NCI-H2227 (cell line): Measurements from ENCODE around the gene IGFL2.
"Not testable (repeated sequence)": the region's sequence is repeated elsewhere in the genome, so short reads cannot be mapped to it uniquely, and the experiment has no call there.

Source experiments
- DNase-seq: peaks from one replicate; lab custom pipeline; 2025; ENCODE audit not compliant: unreplicated experiment; lab: John Stamatoyannopoulos, UW

The IGFL2 gene

DNA sequence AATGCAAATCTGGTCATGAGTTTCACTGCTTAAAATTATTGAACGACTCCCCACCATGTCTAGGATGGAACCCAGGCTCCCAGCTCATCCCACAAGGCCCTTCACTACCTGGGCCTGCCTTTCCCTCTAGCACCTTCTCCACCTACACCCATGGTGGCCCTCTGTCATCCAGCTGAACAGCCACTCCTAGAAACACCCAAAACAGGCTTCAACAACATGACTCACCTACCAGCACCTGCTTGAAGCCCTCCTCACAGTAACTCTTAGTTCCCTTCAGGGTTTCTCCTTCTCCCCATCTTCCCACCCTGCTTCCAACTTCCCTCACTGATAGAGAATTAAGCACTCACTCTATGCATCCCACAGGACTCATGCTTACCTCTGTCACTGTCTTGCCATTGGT, 6.6 kb upstream of the IGFL2 start:
- DNase-seq = no peak

DNA sequence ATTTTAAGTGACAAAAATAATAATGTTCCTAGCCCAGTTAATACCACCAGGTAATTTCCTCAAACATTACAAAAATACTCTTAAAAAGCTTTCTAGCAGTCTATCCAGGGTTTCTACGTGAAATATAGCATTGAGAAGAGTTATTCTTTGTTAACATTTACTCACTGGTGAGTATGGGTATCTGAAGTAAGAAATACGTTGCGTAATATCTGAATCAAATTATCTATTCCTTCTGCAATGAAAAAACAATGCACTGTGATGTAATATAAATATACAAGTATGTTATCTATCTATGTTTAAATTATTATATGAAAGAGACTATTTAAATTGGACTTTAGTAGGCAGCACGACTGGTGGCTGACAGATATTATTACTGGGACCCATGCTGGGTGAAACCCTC, 5.7 kb upstream of the IGFL2 start:
- no peak for DNase-seq

DNA sequence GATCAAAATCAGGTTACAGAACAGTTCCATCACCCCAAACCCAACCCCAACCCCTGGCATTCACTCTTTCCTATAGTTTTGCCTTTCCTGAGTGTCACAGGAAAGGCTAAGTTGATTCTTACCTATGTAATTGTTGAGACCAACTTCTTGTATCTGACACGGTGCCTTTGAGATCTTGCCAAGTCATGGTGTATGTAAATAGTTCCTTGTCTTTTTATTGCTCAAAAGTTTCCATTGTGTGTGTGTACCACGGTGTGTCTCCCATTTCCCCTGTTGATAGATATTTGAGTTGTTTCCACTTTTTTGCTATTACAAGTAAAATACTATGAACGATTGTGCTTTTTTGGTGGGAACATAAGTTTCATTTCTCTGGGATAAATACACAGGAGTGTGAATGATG, 3.3 kb upstream of the IGFL2 start:
- DNase-seq = no peak

DNA sequence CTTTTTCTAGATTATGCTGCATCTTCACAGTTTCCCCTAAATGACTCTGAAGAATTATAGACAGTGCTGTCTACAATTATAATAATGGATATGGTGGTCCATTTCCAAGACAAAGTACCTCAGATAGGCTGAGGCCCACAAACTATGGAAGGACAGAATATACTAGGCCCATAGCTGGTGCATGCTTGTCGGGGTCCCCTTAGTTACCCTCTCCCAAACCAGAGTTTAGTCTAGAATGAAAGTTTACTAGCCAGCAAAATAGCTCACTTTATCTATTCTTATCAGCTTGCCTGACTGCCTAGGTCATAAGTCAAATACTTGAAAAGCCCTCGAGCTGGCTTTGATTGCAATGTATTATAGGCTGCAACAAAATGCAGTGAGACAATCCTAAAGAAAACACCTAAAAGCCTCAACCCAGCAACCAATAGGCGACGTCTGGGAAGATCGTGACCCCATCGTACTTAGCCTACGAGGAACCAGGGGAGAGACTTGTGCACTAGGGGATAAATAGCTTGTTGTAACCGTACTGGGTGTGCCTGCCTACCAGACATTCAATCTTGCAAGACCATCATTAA, 785 bp upstream of the IGFL2 start:
- no peak for DNase-seq

DNA sequence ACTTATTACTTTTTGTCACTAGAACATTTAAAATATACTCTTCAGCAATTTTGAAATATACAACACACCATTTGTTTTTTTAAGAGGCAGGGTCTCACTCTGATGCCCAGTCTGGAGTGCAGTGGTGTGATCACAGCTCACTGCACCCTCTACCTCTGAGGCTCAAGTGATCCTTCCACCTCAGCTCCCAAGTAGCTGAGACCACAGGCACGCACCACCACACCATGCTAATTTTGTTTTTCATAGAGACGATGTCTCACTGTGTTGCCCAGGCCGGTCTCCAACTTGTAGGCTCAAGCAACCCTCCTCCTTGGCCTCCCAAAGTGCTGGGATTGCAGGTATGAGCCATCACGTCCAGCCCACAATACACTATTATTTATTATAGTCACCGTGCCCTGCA, 2.6 kb downstream of the IGFL2 start:
- DNase-seq = no peak

DNA sequence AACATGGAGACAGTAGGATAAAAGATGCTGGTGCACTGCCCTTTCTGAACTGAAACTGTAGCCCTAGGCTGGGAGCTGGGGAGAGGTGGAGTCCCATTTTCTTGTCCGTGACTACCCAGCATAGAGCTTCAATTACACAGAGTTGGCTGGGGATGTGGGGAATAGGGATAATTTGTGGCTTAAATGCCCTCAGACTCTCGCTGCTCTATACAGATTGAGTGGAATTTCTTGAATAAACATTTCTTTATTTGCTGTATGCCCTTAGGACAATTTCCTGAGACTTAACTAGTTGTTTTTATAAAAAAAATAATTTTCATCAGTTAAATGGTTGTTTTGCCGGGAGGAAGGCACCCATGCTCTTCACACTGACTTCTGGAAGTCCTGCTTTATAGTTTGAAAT, 7.2 kb downstream of the IGFL2 start:
- no peak for DNase-seq

DNA sequence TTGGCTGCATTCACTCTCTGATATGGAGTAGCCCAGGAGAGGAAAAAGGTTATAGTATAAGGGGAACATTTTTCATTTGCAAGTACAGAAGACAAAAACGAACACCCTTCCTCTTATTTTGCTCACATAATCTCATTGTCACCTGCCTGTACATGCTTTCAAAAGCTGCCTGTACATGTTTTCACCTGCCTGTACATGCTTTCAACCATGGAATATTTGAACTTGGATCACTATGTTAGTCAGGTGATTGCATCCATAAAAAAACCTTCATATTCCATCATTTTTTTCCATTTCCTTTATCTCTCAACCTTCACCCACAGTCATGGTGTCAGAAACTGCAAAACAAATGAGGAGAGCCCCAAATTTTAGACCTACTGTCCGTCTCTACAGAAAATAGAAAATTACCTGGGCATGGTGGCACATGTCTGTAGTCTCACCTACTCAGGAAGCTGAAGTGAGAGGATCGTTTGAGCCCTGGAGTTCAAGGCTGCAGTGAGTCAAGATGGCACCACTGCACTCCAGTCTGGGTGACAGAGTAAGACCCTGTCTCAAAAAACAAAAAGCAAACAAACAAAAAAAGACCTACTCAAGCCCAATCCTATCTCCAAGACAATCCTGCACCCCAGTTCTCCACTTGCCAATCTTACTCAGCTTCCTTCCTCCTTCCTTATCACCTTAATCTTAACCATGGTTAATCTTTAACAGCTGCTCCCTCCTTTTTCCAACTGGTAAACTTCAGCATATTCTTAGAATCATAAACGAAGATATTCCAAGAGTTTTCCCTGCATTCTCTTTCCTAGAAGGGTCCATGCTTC, 11.6 kb downstream of the IGFL2 start:
- DNase-seq = no peak

DNA sequence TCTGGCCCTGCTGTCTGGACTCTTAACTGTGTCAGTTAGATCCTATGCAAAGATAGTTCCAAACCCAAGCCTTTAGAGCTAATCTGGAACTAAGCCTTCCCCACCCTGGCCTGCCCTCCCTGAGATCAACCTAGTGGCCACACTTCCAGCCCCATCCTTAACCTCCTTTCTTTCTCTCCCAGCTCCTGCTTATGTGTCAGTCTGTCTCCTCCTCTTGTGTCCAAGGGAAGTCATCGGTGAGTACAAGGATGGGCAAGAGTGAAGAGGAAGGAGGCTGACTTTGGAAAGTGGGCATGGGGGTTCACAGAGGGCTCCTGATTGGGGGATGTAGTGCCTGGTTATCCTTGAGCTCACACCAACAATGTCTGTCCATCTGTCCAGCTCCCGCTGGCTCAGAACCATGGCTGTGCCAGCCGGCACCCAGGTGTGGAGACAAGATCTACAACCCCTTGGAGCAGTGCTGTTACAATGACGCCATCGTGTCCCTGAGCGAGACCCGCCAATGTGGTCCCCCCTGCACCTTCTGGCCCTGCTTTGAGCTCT, 12.3 kb downstream of the IGFL2 start:
- DNase-seq = no peak

DNA sequence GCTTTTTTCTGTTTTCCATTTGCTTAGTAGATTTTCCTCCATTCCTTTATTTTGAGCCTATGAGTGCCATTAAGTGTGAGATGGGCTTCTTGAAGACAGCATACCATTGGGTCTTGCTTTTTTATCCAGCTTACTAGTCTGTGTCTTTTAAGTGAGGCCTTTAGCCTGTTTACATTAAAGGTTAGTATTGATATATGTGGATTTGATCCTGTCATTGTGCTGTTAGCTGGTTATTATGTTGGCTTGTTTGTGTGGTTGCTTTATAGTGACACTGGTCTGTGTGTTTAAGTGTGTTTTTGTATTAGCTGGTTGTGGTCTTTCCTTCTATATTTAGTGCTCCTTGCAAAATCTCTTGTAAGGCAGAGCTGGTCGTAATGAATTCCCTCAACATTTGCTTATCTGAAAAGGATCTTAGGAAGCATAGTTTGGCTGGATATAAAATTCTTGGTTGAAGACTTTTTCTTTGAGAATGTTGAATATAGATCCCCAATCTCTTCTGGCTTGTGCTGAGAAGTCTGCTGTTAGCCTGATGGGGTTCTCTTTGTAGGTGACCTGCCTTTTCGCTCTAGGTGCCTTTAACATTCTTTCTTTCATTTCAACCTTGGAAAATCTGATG, 13.7 kb downstream of the IGFL2 start:
- DNase-seq = not testable (repeated sequence)

DNA sequence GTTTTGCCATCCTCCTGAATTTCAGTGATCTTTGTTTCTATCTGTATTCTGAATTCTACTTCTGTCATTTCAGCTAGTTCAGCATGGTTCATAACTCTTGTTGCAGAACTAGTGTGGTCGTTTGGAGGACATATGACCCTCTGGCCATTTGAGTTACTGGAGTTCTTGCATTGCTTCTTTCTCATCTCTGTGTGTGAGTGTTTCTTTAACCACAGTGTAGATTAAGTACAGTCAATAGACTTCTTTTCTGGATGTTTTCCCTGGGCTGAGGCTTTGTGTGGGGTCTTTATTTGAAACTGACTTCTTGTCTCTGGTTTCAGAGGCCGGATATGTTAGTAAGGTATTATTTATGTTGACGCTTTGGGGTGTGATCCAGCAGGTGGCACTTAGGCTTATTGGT, 14.7 kb downstream of the IGFL2 start:
- no peak for DNase-seq

DNA sequence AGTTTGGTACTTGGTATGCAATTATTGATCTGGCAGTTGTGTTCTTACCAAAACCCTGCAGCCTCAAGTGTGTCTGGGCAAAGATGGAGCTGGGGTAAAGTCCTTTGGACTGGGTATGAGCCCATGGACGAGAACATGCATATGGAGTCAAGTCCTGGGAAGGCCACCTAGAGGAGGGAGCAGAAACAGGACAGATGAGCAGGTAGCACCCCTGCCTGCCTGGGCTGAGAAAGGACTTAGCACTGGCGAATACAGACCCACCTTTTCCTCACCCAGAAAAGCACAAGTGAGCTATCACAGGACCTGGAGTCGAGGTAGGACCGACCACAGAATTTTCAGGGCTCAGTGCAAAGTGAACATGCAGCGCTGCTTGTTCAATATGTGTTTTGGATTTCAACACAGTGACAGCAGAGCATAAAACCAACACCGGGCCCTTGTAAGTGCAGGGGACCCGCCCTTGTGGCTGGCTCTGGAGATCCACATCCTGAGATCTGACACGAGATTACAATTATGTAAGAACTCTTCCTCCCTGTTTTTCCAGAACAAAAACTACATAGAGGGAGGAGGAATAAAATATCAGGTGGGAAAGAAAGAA, 25.9 kb downstream of the IGFL2 start:
- DNase-seq = no peak

DNA sequence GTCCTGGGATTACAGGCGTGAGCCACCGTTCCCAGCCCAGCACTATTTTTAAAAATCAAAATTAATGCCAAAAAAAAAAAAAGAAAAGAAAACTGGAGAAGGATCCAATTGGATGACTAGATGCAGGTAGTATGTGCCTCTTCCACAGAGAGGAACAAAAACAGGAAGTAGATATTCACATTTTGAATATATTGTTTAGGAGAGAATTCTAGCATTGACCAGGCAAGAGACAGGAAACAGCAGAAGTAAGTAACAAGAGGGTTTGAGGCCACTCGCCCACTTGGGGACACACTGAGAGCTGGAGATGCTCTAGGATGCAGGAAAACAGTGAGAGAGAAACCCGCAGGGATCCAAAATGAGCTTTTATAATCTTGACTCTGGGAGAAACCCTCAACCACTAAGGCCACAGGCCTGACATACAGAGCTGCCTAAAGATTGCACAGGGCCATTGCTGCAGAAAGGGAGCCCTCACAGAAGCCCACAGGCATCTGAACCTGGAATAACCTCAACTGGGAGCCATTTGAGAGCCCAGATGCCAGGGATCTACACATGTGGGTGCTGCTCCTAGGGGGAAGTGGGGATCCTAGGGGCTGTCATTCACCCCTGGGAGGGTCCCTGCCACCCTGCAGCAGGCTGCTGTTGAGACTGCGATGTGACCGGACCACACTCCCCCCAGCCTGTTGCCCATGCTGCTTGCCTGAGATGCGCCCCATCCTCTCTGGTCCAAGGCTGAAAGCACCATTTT, 28.2 kb downstream of the IGFL2 start:
- DNase-seq = no peak

DNA sequence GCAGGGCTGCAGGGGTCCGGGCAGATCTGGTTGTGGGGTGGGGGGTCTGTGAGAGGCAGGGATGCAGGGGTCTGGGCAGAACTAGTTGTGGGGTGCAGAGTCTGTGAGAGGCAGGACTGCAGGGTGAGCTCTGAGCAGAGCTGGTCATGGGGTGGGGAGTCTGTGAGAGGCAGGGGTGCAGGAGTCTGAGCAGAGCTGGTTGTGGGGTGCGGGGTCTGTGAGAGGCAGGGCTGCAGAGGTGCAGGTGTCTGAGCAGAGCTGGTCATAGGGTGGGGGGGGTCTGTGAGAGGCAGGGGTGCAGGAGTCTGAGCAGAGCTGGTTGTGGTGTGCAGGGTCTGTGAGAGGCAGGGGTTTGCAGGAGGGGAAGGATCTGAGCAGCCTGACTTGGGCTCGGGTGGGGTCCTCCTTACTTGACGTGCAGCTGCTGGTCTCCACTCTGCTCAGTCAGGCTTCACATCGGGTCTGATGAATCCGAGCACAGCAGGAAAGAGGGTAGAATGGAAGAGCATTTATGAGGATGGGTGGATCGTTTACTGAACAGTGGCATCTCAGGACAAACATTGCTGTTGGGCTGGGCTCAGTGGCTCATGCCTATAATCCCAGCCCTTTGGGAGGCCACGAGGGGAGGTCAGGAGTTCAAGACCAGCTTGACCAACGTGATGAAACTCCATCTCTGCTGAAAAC, 31.2 kb downstream of the IGFL2 start:
- DNase-seq = no peak

DNA sequence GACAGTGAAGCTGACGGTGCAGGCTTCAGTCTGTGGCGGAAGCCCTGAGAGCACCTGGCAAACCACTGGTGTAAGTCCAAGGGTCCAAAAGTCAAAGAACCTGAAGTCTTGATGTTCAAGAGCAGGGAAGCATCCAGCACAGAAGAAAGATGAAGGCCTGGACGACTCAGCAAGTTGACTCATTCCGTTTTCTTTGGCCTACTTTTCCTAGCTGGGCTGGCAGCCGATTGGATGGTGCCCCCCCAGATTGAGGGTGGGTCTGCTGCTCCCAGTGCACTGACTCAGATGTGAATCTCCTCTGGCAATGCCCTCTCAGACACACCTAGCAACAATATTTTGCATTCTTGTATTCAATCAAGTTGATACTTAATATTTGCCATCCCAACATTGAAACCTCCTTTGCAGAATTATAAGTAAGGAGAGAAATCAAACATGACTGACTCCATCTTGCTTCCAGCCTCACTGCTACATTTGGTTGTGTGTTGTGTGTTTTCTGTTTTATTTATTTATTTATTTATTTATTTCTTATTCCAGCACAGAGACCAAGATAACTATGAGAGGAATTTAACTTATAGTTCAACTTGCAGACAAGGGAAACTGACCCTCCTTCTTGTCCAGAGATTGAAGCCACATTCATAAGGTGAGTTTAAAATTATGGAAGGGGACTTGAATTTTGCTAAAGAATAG, 32.8 kb downstream of the IGFL2 start:
- DNase-seq = no peak

DNA sequence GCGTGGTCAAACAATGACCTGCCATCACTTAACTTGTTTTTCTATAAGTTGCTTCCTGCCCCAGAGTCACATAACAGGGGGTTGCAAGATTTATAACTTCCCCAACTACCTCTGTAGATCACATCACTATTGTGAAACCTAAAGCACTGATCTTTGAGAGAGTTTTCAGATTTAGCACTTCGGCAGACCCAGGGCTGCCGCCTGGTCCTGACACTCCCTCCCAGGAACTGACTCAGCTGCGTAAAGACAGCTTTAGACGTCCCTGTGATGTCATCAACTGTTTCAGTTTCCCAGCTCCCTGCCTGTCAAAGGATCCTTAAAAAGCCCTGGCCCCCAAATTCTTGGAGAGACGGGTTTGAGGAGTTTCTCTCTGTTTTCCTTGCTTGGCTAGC, 33.3 kb downstream of the IGFL2 start:
- DNase-seq = no peak

DNA sequence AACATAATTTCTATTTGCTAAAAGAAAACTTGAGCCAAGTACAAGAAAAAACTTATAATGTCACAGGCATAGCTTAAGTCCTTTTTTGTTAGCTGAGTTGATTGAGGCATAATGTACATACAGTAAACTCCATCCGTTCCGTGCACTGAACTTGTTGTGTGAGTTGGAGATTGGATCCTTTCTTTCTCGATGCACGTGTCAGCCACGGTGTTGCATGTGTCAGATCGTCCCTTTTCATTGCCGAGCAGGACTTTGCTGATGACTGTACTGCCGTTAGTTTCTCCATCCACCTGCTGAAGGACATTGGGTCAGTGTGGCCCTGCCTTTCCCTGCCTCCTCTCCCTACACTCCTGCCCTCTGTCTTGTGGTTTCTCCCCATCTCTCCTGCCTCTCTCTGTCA, 34.4 kb downstream of the IGFL2 start:
- DNase-seq = no peak

DNA sequence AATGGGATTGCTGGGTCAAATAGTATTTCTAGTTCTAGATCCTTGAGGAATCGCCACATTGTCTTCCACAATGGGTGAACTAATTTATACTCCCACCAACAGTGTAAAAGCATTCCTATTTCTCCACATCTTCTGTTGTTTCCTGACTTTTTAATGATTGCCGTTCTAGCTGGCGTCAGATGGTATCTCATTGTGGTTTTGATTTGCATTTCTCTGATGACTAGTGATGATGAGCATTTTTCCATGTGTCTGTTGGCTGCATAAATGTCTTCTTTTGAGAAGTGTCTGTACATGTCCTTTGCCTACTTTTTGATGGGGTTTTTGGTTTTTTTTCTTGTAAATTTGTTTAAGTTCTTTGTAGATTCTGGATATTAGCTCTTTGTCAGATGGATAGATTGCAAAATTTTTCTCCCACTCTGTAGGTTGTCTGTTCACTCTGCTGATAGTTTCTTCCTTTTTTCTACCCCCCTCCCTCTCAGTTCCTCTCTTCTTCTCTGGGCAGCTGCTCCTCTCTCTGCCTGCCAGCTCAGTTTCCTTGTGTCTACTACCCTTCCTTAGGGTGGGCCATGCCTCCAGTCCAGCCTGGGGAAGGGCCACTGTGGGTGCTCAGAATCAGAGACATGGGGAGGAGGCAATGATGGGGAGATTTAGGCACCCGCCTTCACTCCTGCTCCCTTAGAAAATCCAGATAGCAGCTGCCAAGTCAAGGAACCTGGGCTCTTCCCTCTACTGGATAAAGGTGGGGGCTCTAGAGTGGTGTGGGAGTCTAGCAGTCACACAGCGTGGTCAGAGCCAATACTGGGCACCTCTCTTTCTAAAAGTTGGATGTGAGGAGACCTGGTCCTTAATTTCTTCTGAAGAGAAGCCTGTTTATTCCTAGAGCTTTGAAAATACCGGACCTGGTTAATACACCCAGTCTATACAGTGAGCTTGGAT, 37.0 kb downstream of the IGFL2 start:
- not testable (repeated sequence) for DNase-seq

DNA sequence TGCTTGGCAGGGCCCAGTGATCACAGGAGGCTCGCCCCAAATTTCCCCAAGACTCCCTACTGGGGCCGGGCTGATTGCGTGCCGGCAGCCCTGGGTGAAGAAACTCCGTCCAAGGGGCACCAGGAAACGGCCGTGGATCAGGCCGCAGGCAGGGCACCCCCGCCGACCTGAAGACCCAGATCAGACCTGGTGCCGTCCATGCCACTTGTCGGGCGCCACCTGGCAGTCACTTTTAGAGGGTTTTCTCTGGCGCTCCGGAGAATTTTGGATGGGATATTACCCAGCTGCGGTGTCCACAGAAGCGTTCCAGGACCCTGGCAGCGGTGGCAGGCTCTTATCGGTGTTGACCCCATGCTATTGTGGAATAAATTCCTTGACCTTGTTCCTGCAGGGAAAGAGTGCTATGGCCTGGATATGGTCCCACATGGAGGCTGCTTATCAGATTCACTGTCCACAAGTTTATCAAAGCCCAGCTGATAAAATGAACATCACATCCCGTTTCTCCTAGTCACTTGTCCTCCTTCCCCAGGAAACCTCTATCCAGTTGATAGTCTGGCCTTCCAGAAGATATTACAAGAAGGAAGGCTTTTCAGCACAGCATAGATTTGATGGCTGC, 38.2 kb downstream of the IGFL2 start:
- DNase-seq = no peak

DNA sequence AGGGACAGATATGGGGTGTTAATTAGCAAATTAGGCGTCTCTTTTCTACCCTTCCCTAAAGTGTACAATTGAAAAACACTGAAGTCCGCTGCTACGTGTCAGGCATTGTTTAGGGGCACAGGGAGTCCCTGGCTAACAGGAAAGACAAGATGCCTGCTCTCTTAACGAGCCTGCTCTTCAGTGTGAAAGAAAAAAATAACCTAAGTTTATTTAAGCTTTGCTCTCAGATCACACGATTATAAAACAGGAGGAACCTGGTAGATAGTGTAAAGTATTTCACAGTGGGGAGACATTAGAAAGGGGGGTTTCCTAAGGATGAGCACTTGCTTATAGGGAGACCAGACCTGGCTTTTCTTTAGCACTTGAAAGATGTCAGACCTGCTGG, 38.7 kb downstream of the IGFL2 start:
- no peak for DNase-seq
